KMS-11 (cell line): ENCODE measurements around the gene FEM1A.
"Not testable (repeated sequence)": the region's sequence is repeated elsewhere in the genome, so short reads cannot be mapped to it uniquely, and the experiment has no call there.

Source experiments
- H2AFZ ChIP-seq: fragments of 200-600 bp; sonication (generic); 2 replicates; pipeline ENCODE4 v1.6.1; 2016; ENCODE audit warnings: antibody characterized with exemption, mixed run types, low read depth
- H3K27ac ChIP-seq: fragments of 200-600 bp; sonication (generic); 2 replicates; pipeline ENCODE4 v1.6.1; 2016; ENCODE audit warnings: mild to moderate bottlenecking, mixed run types
- H3K27me3 ChIP-seq: fragments of 200-600 bp; sonication (generic); 2 replicates; pipeline ENCODE4 v1.6.1; 2017; ENCODE audit warnings: mild to moderate bottlenecking, low read depth, mixed run types, moderate library complexity; ENCODE audit not compliant: insufficient read depth
- H3K36me3 ChIP-seq: fragments of 200-600 bp; sonication (generic); 2 replicates; pipeline ENCODE4 v1.6.1; 2017; ENCODE audit warnings: mild to moderate bottlenecking, mixed run types; ENCODE audit not compliant: insufficient read depth
- H3K4me1 ChIP-seq: fragments of 200-600 bp; sonication (generic); 2 replicates; pipeline ENCODE4 v1.6.1; 2016; ENCODE audit warnings: mild to moderate bottlenecking, low read depth, mixed run types; ENCODE audit not compliant: poor library complexity, severe bottlenecking
- H3K4me2 ChIP-seq: fragments of 200-600 bp; sonication (generic); 2 replicates; pipeline ENCODE4 v1.7.0; 2016; ENCODE audit warnings: mild to moderate bottlenecking, mixed run types
- H3K4me3 ChIP-seq: fragments of 200-600 bp; sonication (generic); IDR thresholded peaks from 2 replicates; pipeline ENCODE4 v1.6.1; 2017; ENCODE audit warnings: low read depth, low read length, mixed read lengths; ENCODE audit not compliant: insufficient read depth
- H3K79me2 ChIP-seq: fragments of 200-600 bp; sonication (generic); 2 replicates; pipeline ENCODE4 v1.6.1; 2016; ENCODE audit warnings: low read depth, mixed run types; ENCODE audit not compliant: insufficient read depth
- H3K9ac ChIP-seq: fragments of 200-600 bp; sonication (generic); 2 replicates; pipeline ENCODE4 v1.6.1; 2016; ENCODE audit warnings: mild to moderate bottlenecking, mixed run types
- H4K20me1 ChIP-seq: fragments of 200-600 bp; sonication (generic); 2 replicates; pipeline ENCODE4 v1.6.1; 2016; ENCODE audit warnings: mild to moderate bottlenecking, mixed run types; ENCODE audit not compliant: insufficient read depth
- TF ChIP-seq, protein P1 (sequence below): fragments of 200-600 bp; sonication (generic); conservative IDR thresholded peaks from 2 replicates; pipeline ENCODE4 v1.6.1; 2017; ENCODE audit warnings: low read depth, mild to moderate bottlenecking, antibody characterized with exemption, low read length, moderate library complexity, mixed read lengths

FEM1A gene

DNA sequence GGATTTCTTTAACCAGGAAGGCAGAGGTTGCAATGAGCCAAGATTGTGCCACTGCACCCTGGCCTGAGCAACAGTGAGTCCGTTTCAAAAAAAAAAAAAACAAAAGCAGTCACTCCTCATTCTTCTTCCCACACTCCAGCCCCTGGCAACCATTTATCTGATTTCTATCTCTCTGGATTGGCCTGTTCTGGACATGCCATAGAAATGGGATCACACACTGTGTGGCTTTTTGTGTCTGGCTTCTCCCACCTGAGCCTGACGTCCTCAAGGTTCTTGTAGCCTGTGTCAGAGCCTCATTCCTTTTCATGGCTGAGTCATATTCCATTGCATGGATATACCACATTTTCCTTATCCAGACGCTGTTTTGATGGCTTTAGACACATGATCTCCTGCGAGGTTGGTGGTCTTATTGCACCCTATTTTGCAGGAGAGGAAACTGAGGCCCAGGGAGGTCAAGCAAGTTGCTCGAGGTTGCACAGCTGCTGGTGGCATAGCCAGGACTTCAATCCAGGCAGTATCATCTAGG, 15.8 kb upstream of the FEM1A start:
- no peak overlapping the region for H3K9ac ChIP-seq
- H3K79me2 ChIP-seq: no peaks in the 10 kb centered on the region
- TF ChIP-seq, protein P1, sequence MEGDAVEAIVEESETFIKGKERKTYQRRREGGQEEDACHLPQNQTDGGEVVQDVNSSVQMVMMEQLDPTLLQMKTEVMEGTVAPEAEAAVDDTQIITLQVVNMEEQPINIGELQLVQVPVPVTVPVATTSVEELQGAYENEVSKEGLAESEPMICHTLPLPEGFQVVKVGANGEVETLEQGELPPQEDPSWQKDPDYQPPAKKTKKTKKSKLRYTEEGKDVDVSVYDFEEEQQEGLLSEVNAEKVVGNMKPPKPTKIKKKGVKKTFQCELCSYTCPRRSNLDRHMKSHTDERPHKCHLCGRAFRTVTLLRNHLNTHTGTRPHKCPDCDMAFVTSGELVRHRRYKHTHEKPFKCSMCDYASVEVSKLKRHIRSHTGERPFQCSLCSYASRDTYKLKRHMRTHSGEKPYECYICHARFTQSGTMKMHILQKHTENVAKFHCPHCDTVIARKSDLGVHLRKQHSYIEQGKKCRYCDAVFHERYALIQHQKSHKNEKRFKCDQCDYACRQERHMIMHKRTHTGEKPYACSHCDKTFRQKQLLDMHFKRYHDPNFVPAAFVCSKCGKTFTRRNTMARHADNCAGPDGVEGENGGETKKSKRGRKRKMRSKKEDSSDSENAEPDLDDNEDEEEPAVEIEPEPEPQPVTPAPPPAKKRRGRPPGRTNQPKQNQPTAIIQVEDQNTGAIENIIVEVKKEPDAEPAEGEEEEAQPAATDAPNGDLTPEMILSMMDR: no peak
- H3K36me3 ChIP-seq: no peaks in the 10 kb centered on the region
- no peaks in the 10 kb centered on the region for H3K4me1 ChIP-seq
- no peak overlapping the region for H3K4me2 ChIP-seq
- no peak overlapping the region for H3K27ac ChIP-seq
- no peak overlapping the region for H2AFZ ChIP-seq
- no peaks in the 10 kb centered on the region for H4K20me1 ChIP-seq
- no peak overlapping the region for H3K4me3 ChIP-seq
- peaks cover 82% of the 10 kb centered on the region for H3K27me3 ChIP-seq

GRCh38 chr19:4776436-4777211, 14.9 kb upstream of the FEM1A start:
- no peaks in the 10 kb centered on the region for H4K20me1 ChIP-seq
- H3K9ac ChIP-seq: no peak overlapping the region
- H3K27me3 ChIP-seq: peaks cover 89% of the 10 kb centered on the region
- H3K36me3 ChIP-seq: no peaks in the 10 kb centered on the region
- H3K27ac ChIP-seq: no peak overlapping the region
- H3K79me2 ChIP-seq: no peaks in the 10 kb centered on the region
- no peak overlapping the region for H2AFZ ChIP-seq
- H3K4me1 ChIP-seq: no peaks in the 10 kb centered on the region
- TF ChIP-seq, protein P1: no peak
- no peak overlapping the region for H3K4me3 ChIP-seq
- H3K4me2 ChIP-seq: no peak overlapping the region

DNA sequence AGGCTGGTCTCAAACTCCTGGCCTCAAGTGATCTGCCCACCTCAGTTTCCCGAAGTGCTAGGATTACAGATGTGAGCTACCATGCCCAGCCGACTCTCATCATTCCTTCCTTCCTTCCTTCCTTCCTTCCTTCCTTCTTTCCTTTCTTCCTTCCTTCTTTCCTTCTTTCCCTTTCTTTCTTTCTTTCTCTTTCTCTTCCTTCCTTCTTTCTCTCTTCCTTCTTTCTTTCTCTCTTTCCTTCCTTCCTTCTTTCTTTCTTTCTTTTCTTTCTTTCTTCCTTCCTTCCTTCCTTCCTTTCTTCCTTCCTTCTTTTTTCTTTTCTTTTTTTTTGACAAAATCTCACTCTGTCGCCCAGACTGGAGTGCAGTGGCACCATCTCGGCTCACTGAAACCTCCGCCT, 13.4 kb upstream of the FEM1A start:
- H3K27me3 ChIP-seq: peaks cover 90% of the 10 kb centered on the region
- not testable (repeated sequence) for H3K4me2 ChIP-seq, H3K4me3 ChIP-seq, H3K79me2 ChIP-seq, H3K4me1 ChIP-seq, H3K9ac ChIP-seq, H3K36me3 ChIP-seq, H3K27ac ChIP-seq, H4K20me1 ChIP-seq, H2AFZ ChIP-seq

- no peak overlapping the region for H3K4me3 ChIP-seq
- TF ChIP-seq, protein P1: no peak
- H3K9ac ChIP-seq: no peak overlapping the region
- H3K79me2 ChIP-seq: no peaks in the 10 kb centered on the region
- H2AFZ ChIP-seq: no peak overlapping the region
- H3K4me2 ChIP-seq: no peak overlapping the region
- no peaks in the 10 kb centered on the region for H3K4me1 ChIP-seq
- H3K36me3 ChIP-seq: no peaks in the 10 kb centered on the region
- H3K27me3 ChIP-seq: peaks cover 79% of the 10 kb centered on the region
- H3K27ac ChIP-seq: no peak overlapping the region
- no peaks in the 10 kb centered on the region for H4K20me1 ChIP-seq
Measured at GRCh38 chr19:4780860-4781259, 10.7 kb upstream of the FEM1A start.

GRCh38 chr19:4781801-4782200, 9.7 kb upstream of the FEM1A start:
- no peak overlapping the region for H3K4me2 ChIP-seq
- no peaks in the 10 kb centered on the region for H3K36me3 ChIP-seq
- no peaks in the 10 kb centered on the region for H3K4me1 ChIP-seq
- H3K4me3 ChIP-seq: no peak overlapping the region
- no peak overlapping the region for H3K9ac ChIP-seq
- H4K20me1 ChIP-seq: no peaks in the 10 kb centered on the region
- no peaks in the 10 kb centered on the region for H3K79me2 ChIP-seq
- TF ChIP-seq, protein P1: no peak
- peaks cover 70% of the 10 kb centered on the region for H3K27me3 ChIP-seq
- no peak overlapping the region for H3K27ac ChIP-seq
- no peak overlapping the region for H2AFZ ChIP-seq

GRCh38 chr19:4786412-4787016, 5.0 kb upstream of the FEM1A start:
- not testable (repeated sequence) for H4K20me1 ChIP-seq, H3K36me3 ChIP-seq, H3K9ac ChIP-seq, H3K4me2 ChIP-seq, H3K79me2 ChIP-seq, H3K4me1 ChIP-seq, H3K27ac ChIP-seq, H2AFZ ChIP-seq, H3K4me3 ChIP-seq
- peaks cover 30% of the 10 kb centered on the region for H3K27me3 ChIP-seq
